Hematopoietic multipotent progenitor cell (in vitro differentiated cells): ENCODE measurements around the gene FIGNL1. TPM values are rescaled to one million over a fixed set of nuclear protein-coding genes. Genes with fewer than 3 reads are reported as not detected.

ENCODE experiments used
- DNase-seq, 3 donors: peaks; one replicate each; pipeline ENCODE4 v3.0.0-alpha.2; 2011 to 2015; ENCODE audit warnings: low read depth in 2 of 3, low spot score in 2 of 3
- total RNA-seq: library from RNA; depleted of rRNA; stranded (reverse); fragments of >200 nt; gene quantifications from one replicate; pipeline ENCODE4 v1.2.3, GENCODE V29; 2012

Gene FIGNL1
- total RNA-seq, 1 donor: 8.6 TPM

DNA sequence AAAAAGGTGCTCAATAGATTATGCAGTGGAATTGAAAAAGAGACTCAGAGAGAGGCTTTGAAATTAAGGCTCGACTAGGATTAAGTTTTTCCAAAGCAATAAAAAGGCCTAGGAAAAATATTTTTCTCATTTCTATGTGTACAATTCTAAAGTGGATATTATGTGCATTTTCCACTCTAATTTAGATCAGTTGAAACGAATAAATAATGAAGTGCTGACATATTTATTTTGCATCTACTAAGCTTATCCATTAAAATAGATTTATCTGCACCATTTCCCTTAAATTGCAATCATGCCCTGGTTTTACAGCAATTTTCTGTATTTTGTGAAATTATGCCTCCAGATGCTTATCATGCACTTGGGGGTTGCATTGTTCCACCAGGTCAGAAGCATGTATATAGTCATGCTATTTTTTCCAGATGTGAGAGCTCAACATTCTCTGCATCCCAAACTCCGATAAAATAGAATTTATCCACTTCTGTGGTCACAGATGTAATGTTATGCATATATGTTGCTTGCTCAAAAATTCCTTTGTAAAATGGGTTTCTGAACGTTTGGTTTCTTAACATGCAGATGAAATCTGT, 18.3 kb downstream of the FIGNL1 start:
- no peak for DNase-seq

DNA sequence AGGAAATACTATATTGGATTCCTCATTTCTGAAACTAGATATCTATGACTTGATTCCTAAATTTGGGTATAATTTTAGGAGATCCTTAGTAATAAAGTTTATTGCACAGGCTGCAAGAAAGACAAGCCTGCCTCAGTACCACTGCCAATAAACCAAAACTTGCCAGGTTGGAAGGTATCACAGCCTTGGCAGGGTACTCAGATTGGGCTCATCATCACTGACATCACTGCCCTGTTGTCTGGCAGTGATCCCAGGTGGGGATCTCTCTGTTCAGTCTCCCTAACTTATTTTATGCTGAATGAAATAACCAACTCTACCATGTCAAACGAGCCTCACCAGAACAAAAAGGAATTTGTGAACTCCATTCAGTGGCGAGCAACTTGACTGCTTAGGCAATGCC, 18.8 kb downstream of the FIGNL1 start:
- DNase-seq: no peak

DNA sequence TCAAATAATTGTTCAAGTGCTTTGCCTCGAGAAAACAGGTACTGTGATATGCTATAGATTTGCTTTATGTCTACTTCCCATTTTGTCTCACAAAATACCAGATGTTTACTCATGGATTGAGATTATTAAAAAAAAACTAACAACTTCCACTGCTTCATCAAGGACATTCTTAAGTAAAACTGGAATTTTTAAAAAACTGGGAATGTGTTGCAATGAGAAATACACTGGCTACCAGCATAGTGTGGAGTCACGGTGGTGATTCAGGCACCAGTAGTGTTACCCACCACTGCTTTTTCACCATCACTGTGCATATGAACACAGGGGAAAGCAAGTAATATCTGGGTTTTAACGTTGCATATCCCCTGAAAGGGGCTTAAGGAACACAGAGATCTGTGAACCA, 21.2 kb downstream of the FIGNL1 start:
- DNase-seq: no peak

- no peak for DNase-seq
These were observed 22.6 kb downstream of the FIGNL1 start for GRCh38 chr7:50427518-50427917.

DNA sequence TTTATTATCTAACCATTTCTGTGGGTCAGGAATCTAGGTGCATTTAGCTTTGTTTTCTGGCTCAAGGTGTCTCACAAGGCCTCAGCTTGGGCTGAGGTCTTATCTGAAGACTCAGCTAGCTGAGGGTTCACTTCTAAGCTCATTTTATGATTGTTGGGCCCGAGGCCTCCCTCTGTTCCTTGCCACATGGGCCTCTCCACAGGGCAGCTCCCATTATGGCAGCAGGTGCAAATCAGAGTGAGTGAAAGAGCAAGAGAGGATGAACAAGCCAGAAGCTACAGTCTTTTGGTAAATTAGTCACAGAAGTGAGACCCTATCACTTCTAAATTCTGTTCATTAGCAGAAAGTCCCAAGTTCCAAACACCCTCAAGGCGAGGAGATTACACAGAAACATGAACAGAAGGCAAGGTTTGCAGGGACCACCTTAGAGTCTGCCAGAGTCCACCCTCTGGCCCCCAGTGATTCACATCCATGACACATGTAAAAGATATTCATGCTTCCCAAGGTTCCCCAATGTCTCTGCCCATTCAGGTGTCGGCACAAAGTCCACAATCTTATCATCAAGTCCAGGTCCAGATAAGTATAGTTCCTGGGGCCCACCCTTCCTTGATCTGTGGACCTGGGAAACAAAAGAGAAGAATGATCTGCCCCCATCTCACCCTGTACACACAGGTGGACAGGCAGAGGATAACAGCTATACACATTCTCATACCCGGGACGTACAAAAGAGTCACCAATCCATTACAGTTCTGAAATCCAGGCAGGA, 23.7 kb downstream of the FIGNL1 start:
- no peak for DNase-seq

GRCh38 chr7:50425318-50425717, 24.8 kb downstream of the FIGNL1 start:
- no peak for DNase-seq

- DNase-seq: no peak
These were observed 26.3 kb downstream of the FIGNL1 start for GRCh38 chr7:50423860-50424259.

DNA sequence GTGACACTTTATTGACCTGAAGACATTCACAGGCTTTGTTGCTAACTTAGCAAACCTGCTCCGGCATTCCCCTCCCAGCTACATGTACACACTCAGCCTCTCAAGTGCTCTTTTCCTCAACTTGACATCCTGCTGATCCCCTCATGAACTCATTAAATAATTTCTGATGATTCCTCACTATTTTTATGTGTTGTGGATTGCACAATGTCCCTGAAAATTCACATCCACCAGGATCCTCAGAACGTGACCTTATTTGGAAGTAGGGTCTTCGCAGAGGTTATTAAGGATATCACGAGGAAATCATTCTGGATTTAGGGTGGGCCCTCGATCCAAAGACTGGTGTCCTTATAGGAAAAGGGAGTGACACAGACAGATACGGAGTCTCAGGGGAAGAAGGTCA, 27.3 kb downstream of the FIGNL1 start:
- no peak for DNase-seq

- DNase-seq: no peak
These were observed 29.1 kb downstream of the FIGNL1 start for GRCh38 chr7:50421043-50421442.

GRCh38 chr7:50418526-50419290, 31.4 kb downstream of the FIGNL1 start:
- no peak for DNase-seq

- DNase-seq: peak in 2 of 3 donors; percentile 81 to 82
These were observed 32.0 kb downstream of the FIGNL1 start for GRCh38 chr7:50418086-50418515.

- DNase-seq: peak in 2 of 3 donors; percentile 37 to 56
These were observed 33.5 kb downstream of the FIGNL1 start for GRCh38 chr7:50416527-50417182.

DNA sequence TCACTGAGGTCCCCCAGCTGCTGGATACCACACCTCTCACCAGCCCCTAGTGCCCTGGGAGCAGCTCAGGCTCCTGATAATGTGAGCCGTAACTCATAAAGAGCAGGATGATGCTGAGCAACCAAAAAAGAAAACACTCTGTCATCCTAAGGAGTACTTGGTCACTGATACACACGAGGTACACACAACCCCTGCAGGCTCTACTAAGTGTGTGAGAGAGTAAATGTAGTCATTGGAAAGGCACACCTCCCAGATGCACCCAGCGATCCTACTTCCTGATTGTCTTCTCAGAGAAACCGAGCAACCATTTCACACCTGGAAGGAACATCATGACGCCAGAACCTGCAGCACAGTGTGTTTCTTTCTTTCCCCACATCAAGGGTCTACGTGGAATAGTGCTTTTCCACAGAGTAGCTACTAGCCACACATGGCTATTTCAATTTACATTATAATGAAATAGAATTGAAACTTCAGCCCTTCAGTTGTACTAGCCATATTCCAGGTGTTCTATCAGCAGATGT, 34.2 kb downstream of the FIGNL1 start:
- DNase-seq: no peak

DNA sequence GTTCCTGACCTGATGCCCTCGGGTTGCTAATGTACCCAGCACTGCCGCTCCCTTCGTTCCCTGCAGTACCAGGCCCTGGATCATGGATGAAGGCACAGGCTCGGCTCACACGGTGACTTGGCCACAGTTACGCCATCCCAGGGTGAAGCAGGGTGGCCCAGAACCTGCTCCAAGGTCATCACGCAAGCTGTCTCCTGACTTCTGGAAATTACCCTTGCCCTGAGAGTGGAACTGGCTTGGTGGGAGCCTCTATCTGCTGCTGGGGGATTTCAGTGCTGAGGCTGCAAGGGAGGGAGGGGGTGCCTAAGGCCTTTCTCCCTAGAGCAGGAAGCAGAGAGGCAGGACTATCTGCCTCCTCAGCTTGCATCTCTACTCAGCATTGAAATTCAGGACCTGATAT, 36.6 kb downstream of the FIGNL1 start:
- no peak for DNase-seq

GRCh38 chr7:50412973-50413372, 37.2 kb downstream of the FIGNL1 start:
- DNase-seq: no peak

DNA sequence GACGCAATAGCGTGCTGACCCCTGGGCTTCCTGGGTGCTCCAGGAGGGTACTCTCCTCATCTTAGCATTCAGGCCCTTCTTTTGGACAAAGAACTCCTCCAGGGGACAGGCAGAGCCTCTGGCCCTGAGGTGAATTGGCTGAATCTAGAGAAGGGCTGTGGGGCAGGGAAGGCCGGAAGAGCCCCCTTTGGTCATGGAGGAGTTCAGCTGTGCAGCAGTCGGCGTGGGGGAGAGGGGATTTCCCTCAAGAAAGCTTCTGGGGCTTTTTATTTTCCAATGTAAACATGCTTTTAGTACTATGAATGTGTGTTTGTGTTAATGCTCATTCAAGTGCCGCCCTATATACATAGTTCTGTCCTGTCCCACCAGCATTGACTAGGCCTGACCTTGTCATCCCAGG, 38.8 kb downstream of the FIGNL1 start:
- DNase-seq: no peak

GRCh38 chr7:50409856-50410745, 40.0 kb downstream of the FIGNL1 start:
- DNase-seq: peak in 2 of 3 donors; percentile 65 to 66

GRCh38 chr7:50406935-50407334, 43.2 kb downstream of the FIGNL1 start:
- no peak for DNase-seq

DNA sequence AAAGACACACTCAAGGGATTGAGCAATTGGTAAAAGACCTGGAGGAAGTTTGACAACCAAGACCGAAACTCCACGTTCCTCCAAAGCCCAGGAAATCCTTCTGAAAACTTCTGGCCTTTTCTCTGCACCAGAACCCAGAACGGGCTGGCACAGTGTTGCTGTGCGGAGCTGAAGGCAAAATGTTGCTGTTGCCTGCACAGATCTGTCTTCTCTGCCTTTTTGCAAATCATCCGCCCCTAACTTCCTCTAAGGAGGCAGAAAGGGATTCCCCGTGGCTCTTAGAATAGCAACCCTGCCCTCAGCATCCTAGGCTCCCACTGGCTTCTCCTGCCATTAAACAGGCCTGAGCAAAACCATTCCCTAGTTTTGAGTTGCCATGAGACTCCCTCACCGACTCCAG, 44.9 kb downstream of the FIGNL1 start:
- peak in 1 of 3 donors; percentile 15 for DNase-seq

DNA sequence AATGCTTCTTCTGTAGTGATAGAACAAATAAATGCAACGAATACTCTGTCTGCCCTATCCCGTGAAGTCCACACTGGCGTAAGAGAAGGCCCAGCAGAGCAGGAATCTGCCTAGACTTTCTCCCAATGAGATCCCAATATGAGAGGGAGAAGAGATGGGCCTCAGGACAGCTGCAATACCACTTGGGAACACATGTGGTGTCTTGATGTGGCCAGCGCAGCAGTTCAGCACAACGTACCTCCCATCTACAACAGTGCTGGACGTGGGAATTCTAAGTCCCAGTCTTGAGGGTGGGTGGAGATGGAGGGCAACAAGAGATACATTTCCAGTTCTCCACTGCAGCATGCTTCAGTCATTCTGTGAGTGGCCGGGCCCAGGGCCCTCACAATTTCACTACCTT, 45.8 kb downstream of the FIGNL1 start:
- no peak for DNase-seq
